Breast epithelium (tissue), 3 donors: Measurements from ENCODE around the gene TSPAN11.

Experiments
- CTCF ChIP-seq, 3 donors: fragments of 450-650 bp; IDR thresholded peaks; one replicate each; pipeline ENCODE4 v1.5.1; 2016 to 2017; ENCODE audit warnings: antibody characterized with exemption in 3 of 3, mild to moderate bottlenecking in 3 of 3, moderate library complexity in 3 of 3
- POLR2AphosphoS5 ChIP-seq, 3 donors: sonication (generic); formaldehyde crosslinking; IDR thresholded peaks; one replicate each; pipeline ENCODE4 v1.6.1; 2017; ENCODE audit warnings: antibody characterized with exemption in 3 of 3

GRCh38 chr12:30959778-30960177 lies 33.2 kb downstream of the TSPAN11 start:
- TF ChIP-seq CTCF (IDR thresholded peaks at IDR 0.05) (no peak), POLR2AphosphoS5 (IDR thresholded peaks at IDR 0.05) (no peak)
